Heart left ventricle (tissue), 16 donors: ENCODE data around the gene CLEC16A. TPM values are rescaled to one million over a fixed set of nuclear protein-coding genes. Genes with fewer than 3 reads are reported as not detected.

Experiments
- ATAC-seq, 4 donors: fragments of 200-7000 bp; cut with Tn5 transposase; one replicate each; pipeline ENCODE4 v1.9.1; 2020 to 2022; ENCODE audit warnings: moderate library complexity in 4 of 4, mild to moderate bottlenecking in 3 of 4, moderate number of reproducible peaks in 1 of 4
- DNase-seq, 5 donors: peaks; one replicate each; pipeline ENCODE4 v3.0.0-alpha.2; 2020
- H3K27ac ChIP-seq, 12 donors: fragments of 200-600 bp; sonication (generic) in 4 of 12; one replicate each; pipeline versions ENCODE4 v1.5.0 to v1.8.0; 2016 to 2022; ENCODE audit warnings: mild to moderate bottlenecking in 2 of 12
- H3K27me3 ChIP-seq, 9 donors: fragments of 200-600 bp; sonication (generic) in 2 of 9; one replicate each; pipeline versions ENCODE4 v1.5.1 to v1.8.0; 2016 to 2022; ENCODE audit warnings: mild to moderate bottlenecking in 3 of 9
- H3K36me3 ChIP-seq, 9 donors: fragments of 200-600 bp; sonication (generic) in 2 of 9; one replicate each; pipeline versions ENCODE4 v1.5.0 to v1.8.0; 2018 to 2022; ENCODE audit warnings: mild to moderate bottlenecking in 2 of 9
- H3K4me1 ChIP-seq, 12 donors: fragments of 200-600 bp; sonication (generic) in 4 of 12; one replicate each; pipeline versions ENCODE4 v1.5.0 to v1.8.0; 2016 to 2022; ENCODE audit warnings: mild to moderate bottlenecking in 3 of 12
- H3K4me3 ChIP-seq, 12 donors: fragments of 200-600 bp; sonication (generic) in 4 of 12; one replicate each; pipeline versions ENCODE4 v1.5.0 to v1.8.0; 2017 to 2022; ENCODE audit warnings: mild to moderate bottlenecking in 9 of 12, moderate library complexity in 4 of 12
- H3K9me3 ChIP-seq, 12 donors: fragments of 200-600 bp; sonication (generic) in 4 of 12; one replicate each; pipeline versions ENCODE4 v1.5.0 to v1.8.0; 2016 to 2022; ENCODE audit warnings: mild to moderate bottlenecking in 1 of 12
- POLR2A ChIP-seq, 2 donors: fragments of 450-650 bp; IDR thresholded peaks; one replicate each; pipeline ENCODE4 v1.6.1; 2017; ENCODE audit warnings: antibody characterized with exemption in 2 of 2, mild to moderate bottlenecking in 2 of 2, moderate library complexity in 2 of 2
- WGBS, 4 donors: extraction: QIAGEN DNeasy Blood & Tissue Kit in 2 of 4; methylation state at CpG; one replicate each; pipeline versions ENCODE4 v1.1.5 to v1.1.7; 2013 to 2018; 5-methylcytosine and 5-hydroxymethylcytosine counted together
- intact Hi-C, 10 donors: fragments of 100-400 bp; cut with DNase I; formaldehyde crosslinking; loops; one replicate each; pipeline versions ENCODE4 v1.11.1 to v1.14.2; 2022
- polyA plus RNA-seq, 2 donors: library from polyadenylated mRNA; stranded (reverse); fragments of 200-250 nt; gene quantifications; one replicate each; pipeline ENCODE4 v1.2.3, GENCODE V29; 2013
- total RNA-seq, 9 donors: library from RNA; depleted of rRNA in 2 of 9; stranded (reverse); fragments of >200 nt in 2 of 9; fragmentation: NEBNext Ultra II Directional in 3 of 9; extraction: Animal tissue kit (Norgen Biotek cat#: 25700) in 3 of 9; gene quantifications; one replicate each; pipeline versions ENCODE4 v1.1.0 to v1.2.4, GENCODE V29; 2016 to 2023
- TF ChIP-seq, protein P1 (sequence below), 12 donors: fragments of 200-600 bp; sonication (generic) in 4 of 12; IDR thresholded peaks; one replicate each; pipeline versions ENCODE4 v1.5.0 to v1.8.0; 2018 to 2022; ENCODE audit warnings: antibody characterized with exemption in 12 of 12, mild to moderate bottlenecking in 5 of 12
- donor health status: ischemic (EF 13 %, LVEDD 7.1; RV severe dilation, severe dysfunction).
- donor health status: healthy with polysubstance abuse.
- donor health status: DM: no; HTN: yes; CAD: no.
- donor health status: DM: no; HTN: no; CAD: no.
- donor health status: ischemic (EF 25% LVEDD 6.9; RV normal size, moderate dysfunction).
- donor health status: ischemic (EF 25% LVEDD 5.7; RV mildly dilated, moderate dysfunction).
- donor health status: healthy.
- donor health status: DM: yes; HTN: yes; CAD: no.
- donor health status: ischemic (EF 35%, LVEDD 5.7; RV mildly dilated, moderate dysfunction).
- donor health status: nonischemic (EF 11% LVEDD 7.7; RV severe dilation, severe dysfunction).
- donor health status: DM: yes; HTN: yes; CAD: no.
- donor health status: PGD.
- donor health status: ischemic (EF 29% LVEDD 5.4; RV normal size, mild dysfunction).
- donor health status: nonischemic (EF 23%, LVEDD 6.1; RV moderate dilation, normal function).

The CLEC16A gene
- total and polyA plus RNA-seq, 11 donors: 13.8 to 41.1 (median 23.7) TPM

DNA sequence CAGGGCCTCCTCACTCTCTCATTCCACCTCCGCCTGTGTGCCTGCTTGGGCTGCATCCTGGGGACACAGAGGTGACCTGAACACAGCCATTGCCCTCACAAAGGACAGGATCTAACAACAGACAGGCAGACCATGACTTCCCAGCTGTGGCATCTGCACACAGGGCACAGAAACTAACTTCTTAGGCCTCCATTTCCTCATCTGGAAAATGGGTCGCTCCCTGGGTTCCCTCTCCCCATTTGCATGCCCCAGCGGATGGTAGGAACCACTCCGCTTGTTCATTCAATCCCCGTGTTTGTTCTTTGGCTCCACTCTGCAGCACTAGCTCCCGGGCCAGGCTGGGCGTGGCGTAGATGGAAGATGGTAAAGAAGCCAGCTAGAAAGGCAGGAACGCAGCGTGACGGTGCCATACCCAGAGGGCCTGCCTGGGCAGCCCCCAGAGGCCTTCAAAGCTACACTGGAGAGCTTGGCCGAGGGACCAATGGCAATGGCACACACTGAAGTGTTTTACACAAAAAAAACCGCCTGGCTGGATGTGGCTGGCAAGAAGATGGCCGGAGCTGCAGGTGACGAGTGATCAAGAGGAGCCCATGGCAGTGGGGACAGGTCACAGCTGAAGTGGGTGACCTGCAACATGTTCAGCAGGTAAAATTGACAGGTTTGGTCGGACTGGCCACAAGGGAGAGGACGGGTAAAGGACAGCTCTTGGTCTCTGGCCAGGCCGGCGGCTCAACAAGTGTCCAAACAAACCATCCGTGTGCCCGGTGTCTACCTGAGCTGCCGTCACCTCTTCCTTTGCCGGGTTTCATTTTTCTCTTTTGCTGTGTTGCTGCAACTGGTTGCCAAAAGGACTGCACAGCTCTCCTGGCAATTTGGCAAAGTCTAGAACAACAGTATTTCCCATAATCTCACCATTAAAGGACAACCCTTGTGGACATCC lies 244.7 kb downstream of the CLEC16A start:
- ATAC-seq: no peak
- Histone ChIP-seq H3K27me3 (no peaks in the 10 kb centered on the region), H3K4me1 (peaks cover 0 to 6% (median 0%) of the 10 kb centered on the region in 12 donors), H3K36me3 (no peaks in the 10 kb centered on the region), H3K9me3 (no peaks in the 10 kb centered on the region), H3K27ac (no peak overlapping the region), H3K4me3 (no peak overlapping the region)
- TF ChIP-seq, protein P1, sequence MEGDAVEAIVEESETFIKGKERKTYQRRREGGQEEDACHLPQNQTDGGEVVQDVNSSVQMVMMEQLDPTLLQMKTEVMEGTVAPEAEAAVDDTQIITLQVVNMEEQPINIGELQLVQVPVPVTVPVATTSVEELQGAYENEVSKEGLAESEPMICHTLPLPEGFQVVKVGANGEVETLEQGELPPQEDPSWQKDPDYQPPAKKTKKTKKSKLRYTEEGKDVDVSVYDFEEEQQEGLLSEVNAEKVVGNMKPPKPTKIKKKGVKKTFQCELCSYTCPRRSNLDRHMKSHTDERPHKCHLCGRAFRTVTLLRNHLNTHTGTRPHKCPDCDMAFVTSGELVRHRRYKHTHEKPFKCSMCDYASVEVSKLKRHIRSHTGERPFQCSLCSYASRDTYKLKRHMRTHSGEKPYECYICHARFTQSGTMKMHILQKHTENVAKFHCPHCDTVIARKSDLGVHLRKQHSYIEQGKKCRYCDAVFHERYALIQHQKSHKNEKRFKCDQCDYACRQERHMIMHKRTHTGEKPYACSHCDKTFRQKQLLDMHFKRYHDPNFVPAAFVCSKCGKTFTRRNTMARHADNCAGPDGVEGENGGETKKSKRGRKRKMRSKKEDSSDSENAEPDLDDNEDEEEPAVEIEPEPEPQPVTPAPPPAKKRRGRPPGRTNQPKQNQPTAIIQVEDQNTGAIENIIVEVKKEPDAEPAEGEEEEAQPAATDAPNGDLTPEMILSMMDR (IDR thresholded peaks at IDR 0.05): no peak
- TF ChIP-seq POLR2A (IDR thresholded peaks at IDR 0.05): no peak
- DNase-seq: no peak
- 88 to 94% (median 90%) methylated on average over 21 to 23 of the region's 23 CpGs for WGBS, 4 donors
- intact Hi-C loops: loop anchor here in 1 of 10 donors (2.0 kb wide), 1 partner anchor 50 kb away; no protein-coding TSS in a partner anchor

DNA sequence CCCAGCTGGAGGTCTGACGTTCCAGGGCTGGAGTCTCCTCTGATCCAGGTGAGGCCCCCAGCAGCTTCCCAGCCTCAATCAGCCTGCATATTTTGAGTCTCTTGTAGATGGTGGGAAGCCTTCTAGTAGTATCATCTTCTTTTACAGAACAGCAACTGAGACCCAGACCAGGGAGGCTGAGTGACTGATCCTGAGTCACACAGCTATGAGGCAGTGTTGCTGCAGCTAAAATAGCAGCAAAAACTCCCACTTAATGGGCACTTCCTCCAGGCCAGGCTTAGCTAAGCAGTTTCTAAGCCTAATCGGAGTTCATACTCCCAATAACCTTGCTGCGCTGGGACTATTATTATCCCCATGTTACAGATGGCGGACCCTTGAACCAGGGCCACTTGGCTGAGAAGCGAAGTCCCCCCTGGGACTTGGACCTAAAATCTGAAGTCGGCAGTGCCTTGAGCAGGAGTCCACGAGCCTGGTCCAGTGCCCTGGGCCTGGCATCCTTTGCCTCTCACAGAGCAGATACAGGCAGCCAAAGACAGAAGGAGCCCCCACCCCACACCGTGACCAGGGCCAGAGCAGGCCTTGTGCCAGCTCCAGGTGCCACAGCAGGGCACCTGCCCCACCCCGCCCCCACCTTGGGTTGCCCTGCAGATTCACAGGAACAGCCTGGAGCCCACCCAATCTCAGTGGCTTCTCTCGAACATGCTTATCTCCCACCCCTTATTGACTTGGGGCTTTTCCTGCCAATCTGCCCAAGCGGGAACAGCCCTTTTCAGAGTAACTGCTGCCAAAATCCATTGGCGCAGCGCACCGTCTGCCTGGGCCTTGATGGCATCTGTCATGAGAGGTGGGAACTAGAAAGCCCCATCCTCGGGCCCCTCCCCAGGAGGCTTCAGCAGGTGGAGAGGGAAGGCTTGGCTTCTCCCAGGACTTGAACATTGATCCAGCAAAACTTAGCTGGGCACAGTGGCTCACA lies 246.5 kb downstream of the CLEC16A start:
- Histone ChIP-seq H3K36me3 (no peaks in the 10 kb centered on the region), H3K4me3 (no peak overlapping the region), H3K27ac (no peak overlapping the region), H3K9me3 (no peaks in the 10 kb centered on the region), H3K4me1 (peaks cover 0 to 6% (median 0%) of the 10 kb centered on the region in 12 donors), H3K27me3 (no peaks in the 10 kb centered on the region)
- DNase-seq: no peak
- no peak for ATAC-seq
- intact Hi-C loops: no loop called here
- no peak for TF ChIP-seq POLR2A (IDR thresholded peaks at IDR 0.05)
- TF ChIP-seq, protein P1 (IDR thresholded peaks at IDR 0.05): no peak
- 71 to 82% (median 78%) methylated on average over 12 to 15 of the region's 15 CpGs for WGBS, 4 donors

DNA sequence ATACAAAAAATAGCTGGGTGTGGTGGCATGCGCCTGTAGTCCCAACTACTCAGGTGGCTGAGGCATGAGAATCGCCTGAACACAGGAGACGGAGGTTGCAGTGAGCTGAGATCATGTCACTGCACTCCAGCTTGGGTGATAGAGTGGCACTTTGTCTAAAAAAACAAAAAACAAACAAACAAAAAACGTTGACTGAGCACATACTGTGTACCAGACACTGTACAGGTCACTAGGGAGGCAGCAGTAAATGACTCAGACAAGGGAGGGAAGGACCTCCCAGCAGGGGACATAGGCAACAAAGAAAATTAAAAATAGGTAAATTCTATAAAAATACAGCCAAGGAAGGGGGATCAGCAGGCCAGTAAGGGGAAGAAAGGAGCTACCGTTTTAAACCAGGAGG lies 247.3 kb downstream of the CLEC16A start:
- Histone ChIP-seq H3K9me3 (no peaks in the 10 kb centered on the region), H3K4me3 (no peak overlapping the region), H3K27ac (no peak overlapping the region), H3K4me1 (peaks cover 0 to 6% (median 0%) of the 10 kb centered on the region in 12 donors), H3K27me3 (no peaks in the 10 kb centered on the region), H3K36me3 (no peaks in the 10 kb centered on the region)
- no peak for TF ChIP-seq POLR2A (IDR thresholded peaks at IDR 0.05)
- TF ChIP-seq, protein P1 (IDR thresholded peaks at IDR 0.05): no peak
- DNase-seq: no peak
- ATAC-seq: no peak
- intact Hi-C loops: no loop called here
- WGBS, 4 donors: 71 to 80% (median 77%) methylated on average over 5 of the region's 5 CpGs

DNA sequence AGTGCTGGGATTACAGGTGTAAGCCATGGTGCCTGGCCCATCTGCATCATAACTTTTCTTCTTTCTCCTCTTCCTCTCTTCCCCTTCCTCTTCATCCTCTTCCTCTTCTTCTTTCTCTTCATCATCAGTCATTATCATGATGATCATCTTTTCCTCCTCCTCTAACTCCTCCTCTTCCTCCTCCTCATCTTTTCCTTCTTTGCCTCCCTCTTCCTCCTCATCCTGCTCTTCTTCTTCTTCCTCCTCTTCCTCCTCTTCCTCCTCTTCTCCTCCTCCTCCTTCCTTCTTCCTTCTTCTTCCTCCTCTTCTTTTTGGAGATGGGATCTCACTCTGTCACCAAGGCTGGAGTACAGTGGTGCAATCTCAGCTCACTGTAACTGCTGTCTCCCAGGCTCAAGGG lies 249.1 kb downstream of the CLEC16A start:
- no peak for DNase-seq

More for the DNA sequence above, 249.1 kb downstream of the CLEC16A start:
- H3K27me3 ChIP-seq: no peaks in the 10 kb centered on the region
- peaks cover 0 to 7% (median 0%) of the 10 kb centered on the region in 12 donors for H3K4me1 ChIP-seq
- no peaks in the 10 kb centered on the region for H3K9me3 ChIP-seq
- intact Hi-C loops: no loop called here
- no peak overlapping the region for H3K4me3 ChIP-seq
- no peak for ATAC-seq
- H3K36me3 ChIP-seq: no peaks in the 10 kb centered on the region
- no peak overlapping the region for H3K27ac ChIP-seq
- TF ChIP-seq, protein P1 (IDR thresholded peaks at IDR 0.05): no peak
- TF ChIP-seq POLR2A (IDR thresholded peaks at IDR 0.05): no peak
